Measurements from ENCODE around the gene PRR5L.

Gene PRR5L

GRCh38 chr11:36458129-36458915 lies 162.2 kb downstream of the PRR5L start:
- Histone ChIP-seq H3K27ac (ENCODE audit: low read depth, low read length) (no peak overlapping the region), H3K36me3 (ENCODE audit: insufficient read depth, low read length) (no peaks in the 10 kb centered on the region), H2AFZ (ENCODE audit: low read length, unreplicated experiment) (no peak overlapping the region), H3K27me3 (ENCODE audit: insufficient read depth, low read length) (no peaks in the 10 kb centered on the region), H3K79me2 (ENCODE audit: control insufficient read depth, insufficient read depth, low read length, unreplicated experiment) (no peaks in the 10 kb centered on the region), H3K4me1 (ENCODE audit: control insufficient read depth, insufficient read depth, low read length, unreplicated experiment) (peaks cover 37% of the 10 kb centered on the region), H3K4me3 (ENCODE audit: low read depth, low read length) (no peak overlapping the region)

GRCh38 chr11:36459046-36459445 lies 163.0 kb downstream of the PRR5L start:
- H3K27ac ChIP-seq (ENCODE audit: low read depth, low read length) = no peak overlapping the region
- no peak overlapping the region for H2AFZ ChIP-seq (ENCODE audit: low read length, unreplicated experiment)
- peaks cover 29% of the 10 kb centered on the region for H3K4me1 ChIP-seq (ENCODE audit: control insufficient read depth, insufficient read depth, low read length, unreplicated experiment)
- no peak overlapping the region for H3K4me3 ChIP-seq (ENCODE audit: low read depth, low read length)
- H3K36me3 ChIP-seq (ENCODE audit: insufficient read depth, low read length) = no peaks in the 10 kb centered on the region
- no peaks in the 10 kb centered on the region for H3K79me2 ChIP-seq (ENCODE audit: control insufficient read depth, insufficient read depth, low read length, unreplicated experiment)
- H3K27me3 ChIP-seq (ENCODE audit: insufficient read depth, low read length) = no peaks in the 10 kb centered on the region

- H2AFZ ChIP-seq (ENCODE audit: low read length, unreplicated experiment) = no peak overlapping the region
- peaks cover 25% of the 10 kb centered on the region for H3K4me1 ChIP-seq (ENCODE audit: control insufficient read depth, insufficient read depth, low read length, unreplicated experiment)
- no peaks in the 10 kb centered on the region for H3K79me2 ChIP-seq (ENCODE audit: control insufficient read depth, insufficient read depth, low read length, unreplicated experiment)
- H3K27ac ChIP-seq (ENCODE audit: low read depth, low read length) = no peak overlapping the region
- H3K36me3 ChIP-seq (ENCODE audit: insufficient read depth, low read length) = no peaks in the 10 kb centered on the region
- H3K4me3 ChIP-seq (ENCODE audit: low read depth, low read length) = no peak overlapping the region
- H3K27me3 ChIP-seq (ENCODE audit: insufficient read depth, low read length) = no peaks in the 10 kb centered on the region
Measured at GRCh38 chr11:36460220-36460619, 164.1 kb downstream of the PRR5L start.

- no peak overlapping the region for H3K27ac ChIP-seq (ENCODE audit: low read depth, low read length)
- H3K27me3 ChIP-seq (ENCODE audit: insufficient read depth, low read length) = no peaks in the 10 kb centered on the region
- peaks cover 7% of the 10 kb centered on the region for H3K4me1 ChIP-seq (ENCODE audit: control insufficient read depth, insufficient read depth, low read length, unreplicated experiment)
- 0 out of 2 replicates have a peak, but pooled peaks cover 5% of the 10 kb centered on the region for H3K36me3 ChIP-seq (ENCODE audit: insufficient read depth, low read length)
- no peak overlapping the region for H3K4me3 ChIP-seq (ENCODE audit: low read depth, low read length)
- no peak overlapping the region for H2AFZ ChIP-seq (ENCODE audit: low read length, unreplicated experiment)
- H3K79me2 ChIP-seq (ENCODE audit: control insufficient read depth, insufficient read depth, low read length, unreplicated experiment) = no peaks in the 10 kb centered on the region
Measured at GRCh38 chr11:36462321-36462720, 166.2 kb downstream of the PRR5L start.

GRCh38 chr11:36463781-36464180 lies 167.7 kb downstream of the PRR5L start:
- 0 out of 2 replicates have a peak, but pooled peaks cover 5% of the 10 kb centered on the region for H3K36me3 ChIP-seq (ENCODE audit: insufficient read depth, low read length)
- no peaks in the 10 kb centered on the region for H3K79me2 ChIP-seq (ENCODE audit: control insufficient read depth, insufficient read depth, low read length, unreplicated experiment)
- H3K4me3 ChIP-seq (ENCODE audit: low read depth, low read length) = no peak overlapping the region
- H3K4me1 ChIP-seq (ENCODE audit: control insufficient read depth, insufficient read depth, low read length, unreplicated experiment) = peaks cover 7% of the 10 kb centered on the region
- H3K27me3 ChIP-seq (ENCODE audit: insufficient read depth, low read length) = no peaks in the 10 kb centered on the region
- H3K27ac ChIP-seq (ENCODE audit: low read depth, low read length) = no peak overlapping the region
- no peak overlapping the region for H2AFZ ChIP-seq (ENCODE audit: low read length, unreplicated experiment)

- Histone ChIP-seq H3K27ac (ENCODE audit: low read depth, low read length) (no peak overlapping the region), H3K4me1 (ENCODE audit: control insufficient read depth, insufficient read depth, low read length, unreplicated experiment) (peaks cover 16% of the 10 kb centered on the region), H3K79me2 (ENCODE audit: control insufficient read depth, insufficient read depth, low read length, unreplicated experiment) (no peaks in the 10 kb centered on the region), H3K27me3 (ENCODE audit: insufficient read depth, low read length) (no peaks in the 10 kb centered on the region), H2AFZ (ENCODE audit: low read length, unreplicated experiment) (no peak overlapping the region), H3K36me3 (ENCODE audit: insufficient read depth, low read length) (0 out of 2 replicates have a peak, but pooled peaks cover 5% of the 10 kb centered on the region), H3K4me3 (ENCODE audit: low read depth, low read length) (no peak overlapping the region)
Measured at GRCh38 chr11:36464720-36465119, 168.6 kb downstream of the PRR5L start.

- Histone ChIP-seq H3K4me3 (ENCODE audit: low read depth, low read length) (no peak overlapping the region), H3K27me3 (ENCODE audit: insufficient read depth, low read length) (no peaks in the 10 kb centered on the region), H3K4me1 (ENCODE audit: control insufficient read depth, insufficient read depth, low read length, unreplicated experiment) (peaks cover 25% of the 10 kb centered on the region), H3K36me3 (ENCODE audit: insufficient read depth, low read length) (0 out of 2 replicates have a peak, but pooled peaks cover 5% of the 10 kb centered on the region), H3K27ac (ENCODE audit: low read depth, low read length) (no peak overlapping the region), H3K79me2 (ENCODE audit: control insufficient read depth, insufficient read depth, low read length, unreplicated experiment) (no peaks in the 10 kb centered on the region), H2AFZ (ENCODE audit: low read length, unreplicated experiment) (no peak overlapping the region)
Measured at GRCh38 chr11:36465449-36466163, 169.5 kb downstream of the PRR5L start.

GRCh38 chr11:36467012-36467411 lies 170.9 kb downstream of the PRR5L start:
- Histone ChIP-seq H3K27ac (ENCODE audit: low read depth, low read length) (no peak overlapping the region), H3K36me3 (ENCODE audit: insufficient read depth, low read length) (0 out of 2 replicates have a peak, but pooled peaks cover 5% of the 10 kb centered on the region), H3K27me3 (ENCODE audit: insufficient read depth, low read length) (no peaks in the 10 kb centered on the region), H3K4me1 (ENCODE audit: control insufficient read depth, insufficient read depth, low read length, unreplicated experiment) (peaks cover 28% of the 10 kb centered on the region), H2AFZ (ENCODE audit: low read length, unreplicated experiment) (no peak overlapping the region), H3K79me2 (ENCODE audit: control insufficient read depth, insufficient read depth, low read length, unreplicated experiment) (no peaks in the 10 kb centered on the region), H3K4me3 (ENCODE audit: low read depth, low read length) (no peak overlapping the region)

- no peaks in the 10 kb centered on the region for H3K79me2 ChIP-seq (ENCODE audit: control insufficient read depth, insufficient read depth, low read length, unreplicated experiment)
- H2AFZ ChIP-seq (ENCODE audit: low read length, unreplicated experiment) = no peak overlapping the region
- H3K4me1 ChIP-seq (ENCODE audit: control insufficient read depth, insufficient read depth, low read length, unreplicated experiment) = peaks cover 28% of the 10 kb centered on the region
- H3K27ac ChIP-seq (ENCODE audit: low read depth, low read length) = no peak overlapping the region
- no peak overlapping the region for H3K4me3 ChIP-seq (ENCODE audit: low read depth, low read length)
- no peaks in the 10 kb centered on the region for H3K27me3 ChIP-seq (ENCODE audit: insufficient read depth, low read length)
- H3K36me3 ChIP-seq (ENCODE audit: insufficient read depth, low read length) = 0 out of 2 replicates have a peak, but pooled peaks cover 5% of the 10 kb centered on the region
Measured at GRCh38 chr11:36467916-36468315, 171.8 kb downstream of the PRR5L start.

- H3K4me3 ChIP-seq (ENCODE audit: low read depth, low read length) = no peak overlapping the region
- H3K27me3 ChIP-seq (ENCODE audit: insufficient read depth, low read length) = no peaks in the 10 kb centered on the region
- H3K27ac ChIP-seq (ENCODE audit: low read depth, low read length) = peak overlapping the region; percentile 65
- 0 out of 2 replicates have a peak, but pooled peaks cover 5% of the 10 kb centered on the region for H3K36me3 ChIP-seq (ENCODE audit: insufficient read depth, low read length)
- H3K4me1 ChIP-seq (ENCODE audit: control insufficient read depth, insufficient read depth, low read length, unreplicated experiment) = peaks cover 28% of the 10 kb centered on the region
- no peak overlapping the region for H2AFZ ChIP-seq (ENCODE audit: low read length, unreplicated experiment)
- H3K79me2 ChIP-seq (ENCODE audit: control insufficient read depth, insufficient read depth, low read length, unreplicated experiment) = no peaks in the 10 kb centered on the region
Measured at GRCh38 chr11:36469063-36469462, 173.0 kb downstream of the PRR5L start.
